Putamen (tissue), 1 donor: ENCODE results near the gene HSD3B7.

Source experiments
- DNase-seq: peaks from one replicate; pipeline ENCODE4 v3.0.0-alpha.2; 2016; ENCODE audit warnings: low spot score

Gene HSD3B7

DNA sequence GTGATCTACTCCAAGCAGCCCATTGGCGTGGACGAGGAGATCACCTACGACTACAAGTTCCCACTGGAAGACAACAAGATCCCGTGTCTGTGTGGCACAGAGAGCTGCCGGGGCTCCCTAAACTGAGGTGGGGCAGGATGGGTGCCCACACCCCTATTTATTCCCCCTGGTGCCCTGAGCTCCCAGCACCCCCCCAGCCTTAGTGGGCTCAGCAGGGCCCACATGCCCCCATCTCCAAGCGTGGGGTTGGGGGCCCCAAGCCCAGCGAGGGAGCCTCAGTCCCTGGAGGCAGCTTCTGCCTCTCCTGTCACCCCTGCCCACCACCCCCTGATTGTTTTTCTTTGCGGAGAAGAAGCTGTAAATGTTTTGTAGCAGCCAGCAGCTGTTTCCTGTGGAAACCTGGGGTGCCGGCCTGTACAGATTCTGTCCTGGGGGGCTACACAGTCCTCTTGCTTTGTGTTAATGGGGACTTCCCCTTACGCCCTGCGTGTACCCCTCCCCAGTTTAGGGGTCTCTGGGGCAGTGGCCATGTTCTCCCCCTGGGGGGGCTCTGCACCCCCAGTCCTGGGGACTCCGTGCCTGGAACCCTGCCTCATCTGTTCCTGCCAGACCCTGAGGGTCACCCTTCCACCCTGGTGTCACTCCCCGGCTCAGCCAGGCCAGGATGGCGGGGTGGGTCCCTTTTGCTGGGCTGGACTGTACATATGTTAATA lies 953 bp upstream of the HSD3B7 start:
- no peak for DNase-seq

GRCh38 chr16:30985401-30986128 lies 558 bp downstream of the HSD3B7 start:
- no peak for DNase-seq

DNA sequence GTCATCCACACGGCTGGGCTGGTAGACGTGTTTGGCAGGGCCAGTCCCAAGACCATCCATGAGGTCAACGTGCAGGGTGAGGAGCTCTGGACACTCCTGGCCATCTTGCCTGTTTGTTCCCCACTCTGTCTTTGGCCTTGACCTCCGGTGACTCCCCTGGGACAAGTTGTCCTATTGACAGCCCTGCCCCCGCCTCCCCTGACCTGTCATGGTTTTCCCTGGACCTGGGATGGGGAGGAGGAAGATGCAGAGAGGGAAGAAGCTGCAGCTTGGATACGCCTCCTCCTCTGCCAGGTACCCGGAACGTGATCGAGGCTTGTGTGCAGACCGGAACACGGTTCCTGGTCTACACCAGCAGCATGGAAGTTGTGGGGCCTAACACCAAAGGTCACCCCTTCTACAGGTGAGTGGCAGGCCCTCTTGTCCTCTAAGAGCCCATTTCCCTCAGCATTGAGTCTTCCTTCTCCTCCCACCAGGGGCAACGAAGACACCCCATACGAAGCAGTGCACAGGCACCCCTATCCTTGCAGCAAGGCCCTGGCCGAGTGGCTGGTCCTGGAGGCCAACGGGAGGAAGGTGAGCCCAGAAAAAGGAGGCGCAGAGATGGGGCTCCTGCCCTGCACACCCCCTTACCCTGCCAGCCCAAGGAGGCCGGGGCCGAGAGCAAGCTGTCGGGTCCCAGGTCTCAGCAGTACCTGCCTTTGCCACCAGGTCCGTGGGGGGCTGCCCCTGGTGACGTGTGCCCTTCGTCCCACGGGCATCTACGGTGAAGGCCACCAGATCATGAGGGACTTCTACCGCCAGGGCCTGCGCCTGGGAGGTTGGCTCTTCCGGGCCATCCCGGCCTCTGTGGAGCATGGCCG lies 1.4 kb downstream of the HSD3B7 start:
- no peak for DNase-seq

GRCh38 chr16:30987581-30988190 lies 2.7 kb downstream of the HSD3B7 start:
- DNase-seq, result no peak

DNA sequence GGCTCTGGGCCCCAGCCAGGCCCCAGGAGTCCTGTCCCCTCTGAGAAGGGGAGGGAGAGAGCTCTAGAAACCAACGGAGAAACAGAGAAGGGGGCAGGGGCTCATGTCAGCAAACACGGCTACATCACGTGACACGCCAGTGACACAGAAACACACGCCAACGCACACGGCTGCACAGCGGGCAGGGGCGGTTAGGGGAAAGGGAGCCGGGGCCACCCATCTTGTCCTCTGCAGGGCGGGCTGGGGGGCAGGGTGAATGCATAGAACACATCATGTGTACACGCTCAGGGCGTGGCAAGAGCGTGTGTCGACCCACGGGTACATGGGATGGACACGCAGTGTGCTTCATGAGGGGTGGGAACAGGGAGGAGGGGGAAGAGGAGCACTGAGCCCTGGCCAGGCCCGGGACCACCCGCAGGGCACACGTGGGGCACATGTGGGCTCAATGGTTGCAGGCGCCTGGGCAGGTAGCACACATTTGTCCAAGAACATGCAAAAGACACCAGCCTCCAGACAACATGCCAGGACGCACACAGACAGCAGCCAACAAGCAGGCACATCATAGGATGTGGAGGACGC lies 4.6 kb downstream of the HSD3B7 start:
- no peak for DNase-seq

- DNase-seq, result no peak
Observed at GRCh38 chr16:30990105-30990504, 5.1 kb downstream of the HSD3B7 start.

GRCh38 chr16:30991052-30991451 lies 6.0 kb downstream of the HSD3B7 start:
- DNase-seq, result no peak

- no peak for DNase-seq
Observed at GRCh38 chr16:30992276-30992780, 7.3 kb downstream of the HSD3B7 start.

GRCh38 chr16:30992931-30993816 lies 8.2 kb downstream of the HSD3B7 start:
- DNase-seq, result no peak

DNA sequence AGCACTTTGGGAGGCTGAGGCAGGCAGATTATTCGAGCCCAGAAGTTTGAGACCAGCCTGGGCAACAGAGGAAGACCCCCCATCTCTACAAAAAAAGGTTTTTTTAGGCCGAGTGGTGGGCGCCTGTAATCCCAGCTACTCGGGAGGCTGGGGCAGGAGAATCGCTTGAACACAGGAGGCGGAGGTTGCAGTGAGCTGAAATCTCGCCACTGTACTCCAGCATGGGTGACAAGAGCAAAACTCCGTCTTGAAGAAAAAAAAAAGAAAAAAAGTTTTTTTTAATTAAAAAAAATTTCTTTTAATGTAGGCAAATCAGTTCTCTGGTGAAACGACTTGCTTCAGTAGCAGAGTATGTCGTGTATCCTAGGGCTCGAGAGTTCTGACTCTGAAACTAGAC lies 10.9 kb downstream of the HSD3B7 start:
- no peak for DNase-seq

DNA sequence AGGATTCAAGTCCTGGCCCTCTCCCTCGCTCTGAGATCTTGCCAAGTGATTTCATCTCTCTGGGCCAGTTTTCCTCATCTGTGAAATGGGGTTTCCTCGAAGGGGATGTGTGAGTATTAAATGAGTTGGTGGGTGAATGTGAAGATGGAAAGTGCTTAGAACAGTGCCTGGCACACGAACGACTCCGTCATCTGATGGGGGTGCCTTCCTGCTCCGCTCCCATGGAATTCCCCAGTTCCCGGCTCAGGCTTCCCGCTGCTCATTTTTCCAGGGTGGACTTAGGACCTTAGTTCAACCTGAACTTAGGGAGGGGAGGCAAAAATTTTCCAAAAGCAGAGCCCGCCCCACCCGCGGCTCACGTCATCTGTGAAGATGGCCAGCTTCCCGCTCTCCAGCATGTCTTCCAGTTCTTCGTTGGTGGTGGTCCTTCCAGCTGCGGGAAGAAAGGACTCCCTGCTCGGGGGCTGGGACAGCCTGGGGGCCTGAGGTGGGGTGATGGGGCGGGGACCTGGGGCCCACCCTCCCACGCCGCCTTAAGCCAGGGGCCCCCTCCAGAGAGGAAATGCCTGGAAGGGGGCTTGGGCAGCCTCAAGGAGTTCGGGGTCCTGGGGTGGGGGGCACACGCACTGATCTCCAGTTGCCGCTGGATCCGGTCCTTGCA lies 11.4 kb downstream of the HSD3B7 start:
- no peak for DNase-seq

GRCh38 chr16:30996985-30997724 lies 12.1 kb downstream of the HSD3B7 start:
- DNase-seq, result no peak

- DNase-seq, result no peak
Observed at GRCh38 chr16:30997725-30998711, 13.0 kb downstream of the HSD3B7 start.

- DNase-seq, result no peak
Observed at GRCh38 chr16:30998852-30999761, 14.1 kb downstream of the HSD3B7 start.

DNA sequence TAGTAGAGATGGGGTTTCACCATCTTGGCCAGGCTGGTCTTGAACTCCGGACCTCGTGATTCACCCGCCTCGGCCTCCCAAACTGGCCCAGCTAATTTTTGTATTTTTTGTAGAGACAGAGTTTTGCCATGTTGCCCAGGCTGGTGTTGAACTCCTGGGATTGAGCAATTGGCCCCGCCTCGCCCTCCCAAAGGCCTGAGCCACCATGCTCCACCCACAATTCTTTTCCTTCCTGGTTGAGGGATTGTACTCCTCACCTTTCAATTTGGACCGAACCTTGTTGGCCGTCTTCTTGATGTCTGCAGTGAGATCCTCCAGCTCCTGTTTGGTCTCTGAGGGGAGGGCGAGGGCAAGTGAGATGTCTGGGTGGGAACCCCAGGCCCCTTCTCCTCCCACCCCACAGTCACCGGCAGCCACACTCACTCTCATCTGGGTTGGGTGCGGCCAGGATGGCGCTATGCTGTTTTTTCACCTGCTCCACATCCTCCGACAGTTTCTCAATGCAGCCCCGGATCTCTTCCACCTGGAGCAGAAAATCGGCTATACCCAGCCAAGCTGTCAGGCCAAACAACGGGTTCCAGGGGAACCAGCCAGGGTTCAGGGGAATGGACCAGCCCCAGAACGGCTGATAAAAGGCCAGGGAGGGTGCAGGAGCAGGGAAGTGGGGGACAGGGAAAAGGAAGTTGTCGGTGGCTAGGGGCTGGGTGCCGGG lies 15.8 kb downstream of the HSD3B7 start:
- no peak for DNase-seq

DNA sequence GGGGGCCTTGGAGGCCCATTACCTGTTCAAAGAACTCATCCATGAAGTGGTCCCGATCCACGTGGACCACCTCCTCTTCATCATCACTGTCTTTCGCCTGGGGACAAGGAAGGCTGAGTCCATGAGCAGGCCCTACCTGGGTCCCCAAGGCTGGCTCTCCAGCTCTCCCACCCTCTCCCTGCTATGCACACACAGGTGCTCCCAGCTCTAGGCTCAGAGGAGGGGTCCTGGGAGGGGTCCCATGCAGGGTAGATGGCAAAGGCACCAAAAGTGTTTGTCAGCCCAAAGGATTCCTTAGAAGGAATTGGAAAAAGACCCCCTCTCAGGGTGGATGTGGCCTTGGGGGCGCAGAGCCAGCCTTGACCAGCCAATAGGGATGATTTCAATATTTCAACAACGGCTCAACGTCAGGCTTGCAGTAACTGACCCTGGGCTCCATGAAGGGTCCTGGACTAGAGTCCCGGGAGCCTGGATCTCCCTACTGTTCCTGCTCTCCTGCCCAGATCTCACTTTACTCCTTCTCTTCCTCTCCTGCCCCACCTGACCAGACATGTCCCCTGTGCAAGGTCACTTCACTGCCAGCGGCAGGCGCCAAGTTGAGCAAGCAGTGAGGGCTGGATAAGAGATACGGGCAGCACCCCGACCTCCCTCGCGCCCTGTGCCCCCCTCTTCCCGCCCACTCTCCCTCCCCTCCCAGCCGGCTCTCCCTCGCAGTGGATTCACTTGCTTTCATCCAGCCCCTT lies 16.7 kb downstream of the HSD3B7 start:
- no peak for DNase-seq
